HFF-Myc (cell line): ENCODE data around the gene LIAS.
A peak's percentile ranks its signal among the peaks of the same experiment; 100 is the strongest.

ENCODE experiments used
- DNase-seq: peaks from one replicate; pipeline ENCODE4 v3.0.0-alpha.2; 2011; ENCODE audit warnings: low read depth; ENCODE audit errors: extremely low read depth
- H3K4me3 ChIP-seq: replicated peaks from 2 replicates; pipeline ENCODE4 v1.5.1; 2011; ENCODE audit warnings: low read depth, mild to moderate bottlenecking, control low read depth, low read length
- TF ChIP-seq, protein P1 (sequence below): IDR thresholded peaks from 2 replicates; pipeline ENCODE4 v1.5.1; 2012; ENCODE audit warnings: mild to moderate bottlenecking, low read depth, low read length, control low read depth; ENCODE audit errors: missing control alignments

The LIAS gene

GRCh38 chr4:39516407-39516966 is 57.6 kb downstream of the LIAS start:
- DNase-seq: no peak
- no peak overlapping the region for H3K4me3 ChIP-seq
- TF ChIP-seq, protein P1, sequence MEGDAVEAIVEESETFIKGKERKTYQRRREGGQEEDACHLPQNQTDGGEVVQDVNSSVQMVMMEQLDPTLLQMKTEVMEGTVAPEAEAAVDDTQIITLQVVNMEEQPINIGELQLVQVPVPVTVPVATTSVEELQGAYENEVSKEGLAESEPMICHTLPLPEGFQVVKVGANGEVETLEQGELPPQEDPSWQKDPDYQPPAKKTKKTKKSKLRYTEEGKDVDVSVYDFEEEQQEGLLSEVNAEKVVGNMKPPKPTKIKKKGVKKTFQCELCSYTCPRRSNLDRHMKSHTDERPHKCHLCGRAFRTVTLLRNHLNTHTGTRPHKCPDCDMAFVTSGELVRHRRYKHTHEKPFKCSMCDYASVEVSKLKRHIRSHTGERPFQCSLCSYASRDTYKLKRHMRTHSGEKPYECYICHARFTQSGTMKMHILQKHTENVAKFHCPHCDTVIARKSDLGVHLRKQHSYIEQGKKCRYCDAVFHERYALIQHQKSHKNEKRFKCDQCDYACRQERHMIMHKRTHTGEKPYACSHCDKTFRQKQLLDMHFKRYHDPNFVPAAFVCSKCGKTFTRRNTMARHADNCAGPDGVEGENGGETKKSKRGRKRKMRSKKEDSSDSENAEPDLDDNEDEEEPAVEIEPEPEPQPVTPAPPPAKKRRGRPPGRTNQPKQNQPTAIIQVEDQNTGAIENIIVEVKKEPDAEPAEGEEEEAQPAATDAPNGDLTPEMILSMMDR: no peak

DNA sequence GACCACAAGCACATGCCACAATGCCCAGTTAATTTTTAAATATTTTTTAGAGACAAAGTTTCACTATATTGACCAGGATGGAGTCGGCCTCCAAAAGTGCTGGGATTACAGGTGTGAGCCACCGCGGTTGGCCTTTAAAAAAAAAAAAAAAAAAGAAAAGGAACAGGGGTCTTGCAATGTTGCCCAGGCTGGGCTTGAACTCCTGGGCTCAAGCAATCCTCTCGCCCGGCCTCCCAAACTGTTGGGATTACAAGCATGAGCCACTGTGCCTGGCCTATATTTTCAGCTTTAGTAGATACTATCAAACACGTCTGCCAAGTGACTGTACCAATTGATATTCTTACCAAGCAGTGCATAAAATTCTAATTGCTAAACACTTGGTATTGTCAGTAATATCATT is 59.6 kb downstream of the LIAS start:
- TF ChIP-seq, protein P1: no peak
- DNase-seq: no peak
- H3K4me3 ChIP-seq: no peak overlapping the region

DNA sequence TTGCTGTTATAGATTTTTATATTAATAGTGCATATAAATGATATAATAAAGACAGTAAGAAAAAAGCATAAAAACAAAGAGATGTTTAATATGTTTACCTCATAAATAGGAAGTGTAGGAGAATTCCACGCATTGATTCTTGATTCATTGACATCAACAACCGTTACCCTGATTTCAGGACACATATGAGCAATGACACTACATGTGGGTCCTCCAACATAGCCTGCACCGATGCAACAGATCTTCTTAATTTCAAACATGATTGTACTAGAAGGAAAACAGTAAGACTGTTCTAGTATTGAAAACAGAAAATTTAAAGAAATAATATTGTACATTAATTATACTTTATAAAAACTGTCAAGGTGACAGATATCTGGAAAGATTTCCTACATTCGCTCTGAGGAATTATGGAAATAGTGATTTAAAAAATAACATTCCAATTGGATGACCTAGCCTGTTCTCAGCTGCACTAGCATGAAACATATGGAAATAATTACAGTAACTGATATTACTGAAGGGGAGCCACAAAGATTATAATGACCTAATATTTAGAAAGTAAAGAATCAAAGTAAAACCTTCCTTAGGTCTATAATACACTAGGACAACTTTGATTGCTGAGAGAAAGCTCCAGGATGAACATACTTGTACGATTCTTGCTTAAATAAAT is 62.5 kb downstream of the LIAS start:
- TF ChIP-seq, protein P1: no peak
- peak; percentile 35 for DNase-seq
- H3K4me3 ChIP-seq: no peak overlapping the region

GRCh38 chr4:39522068-39522467 is 63.2 kb downstream of the LIAS start:
- H3K4me3 ChIP-seq: no peak overlapping the region
- TF ChIP-seq, protein P1: no peak
- DNase-seq: no peak

DNA sequence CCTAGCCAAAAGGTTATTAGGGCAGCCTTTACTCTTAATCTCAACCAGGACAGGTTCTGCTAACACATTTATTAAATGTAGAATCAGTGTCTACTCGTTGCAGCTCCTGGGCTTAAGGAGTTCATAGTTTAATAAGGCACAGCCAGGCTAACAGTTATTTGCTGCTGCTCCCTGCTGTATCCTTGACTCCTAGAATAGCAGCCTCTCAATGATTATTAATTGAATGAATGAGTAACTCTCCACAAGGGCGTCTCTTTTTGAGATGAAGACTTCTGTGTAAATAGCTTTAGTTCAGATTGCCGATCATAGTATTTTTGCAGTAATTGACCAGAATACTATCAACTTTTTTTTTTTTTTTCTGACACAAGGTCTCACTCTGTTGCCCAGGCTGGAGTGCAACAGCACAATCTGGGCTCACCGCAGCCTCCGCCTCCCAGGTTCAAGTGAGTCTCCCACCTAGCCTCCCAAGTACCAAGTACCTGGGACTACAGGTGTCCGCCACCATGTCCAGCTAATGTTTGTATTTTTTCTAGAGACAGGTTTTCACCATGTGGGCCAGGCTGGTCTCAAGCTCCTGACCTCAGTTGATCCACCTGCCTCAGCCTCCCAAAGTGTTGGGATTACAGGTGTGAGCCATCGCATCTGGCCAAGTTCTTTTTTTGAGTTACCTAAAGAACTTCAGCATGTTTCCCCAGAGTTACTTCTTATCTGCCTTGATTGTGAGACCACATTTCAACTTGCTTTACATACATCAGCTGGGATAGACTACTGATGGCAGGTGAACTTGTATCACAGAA is 65.5 kb downstream of the LIAS start:
- no peak overlapping the region for H3K4me3 ChIP-seq
- no peak for DNase-seq
- TF ChIP-seq, protein P1: no peak

DNA sequence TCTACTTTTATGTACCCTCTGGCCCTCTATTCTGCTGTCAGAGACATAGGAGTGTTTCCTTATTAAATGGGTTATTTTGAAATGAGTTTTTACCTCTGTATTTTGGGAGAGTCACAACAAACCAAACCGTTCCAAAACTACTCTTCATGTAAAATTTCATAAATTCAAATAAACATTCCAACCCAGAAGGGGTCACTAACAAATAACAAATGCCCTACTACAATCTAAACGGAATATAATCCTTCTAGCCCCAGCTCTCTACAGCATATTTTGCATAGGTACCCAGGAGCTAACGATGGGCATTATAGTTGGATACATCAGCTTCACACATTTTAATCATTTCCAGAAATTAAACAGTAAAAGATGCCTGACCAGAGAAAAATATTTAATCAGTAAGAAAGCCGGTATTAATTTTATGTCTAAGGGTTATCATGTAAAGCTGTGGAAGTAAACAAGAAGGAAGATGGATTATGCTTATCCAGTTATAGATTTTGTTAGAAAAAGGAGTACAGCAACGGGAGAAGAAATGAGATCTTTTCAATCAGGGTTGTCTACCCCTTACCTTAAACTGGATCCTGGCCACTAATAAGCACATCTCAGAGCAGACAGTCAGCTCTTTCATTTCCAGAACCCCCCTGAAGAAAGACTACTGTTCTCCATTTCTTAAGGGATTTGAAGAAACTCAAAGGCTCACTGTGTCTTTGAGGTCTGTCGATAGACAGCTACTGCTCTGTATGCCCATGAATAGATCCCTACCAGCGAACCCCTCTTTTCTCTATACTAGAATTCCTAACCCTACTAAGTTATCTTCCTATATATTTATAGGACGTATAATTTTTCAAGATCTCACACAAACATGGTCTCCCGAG is 67.2 kb downstream of the LIAS start:
- TF ChIP-seq, protein P1: no peak
- DNase-seq: no peak
- H3K4me3 ChIP-seq: peak overlapping the region; percentile 94
